GM19372 (cell line): ENCODE results near the gene INTS11.

ENCODE experiments used
- ATAC-seq: cut with Tn5 transposase; IDR thresholded peaks from one replicate; pipeline ENCODE4 v1.9.1; 2021; ENCODE audit warnings: mild to moderate bottlenecking, low read depth, moderate library complexity; ENCODE audit not compliant: unreplicated experiment

Gene INTS11

DNA sequence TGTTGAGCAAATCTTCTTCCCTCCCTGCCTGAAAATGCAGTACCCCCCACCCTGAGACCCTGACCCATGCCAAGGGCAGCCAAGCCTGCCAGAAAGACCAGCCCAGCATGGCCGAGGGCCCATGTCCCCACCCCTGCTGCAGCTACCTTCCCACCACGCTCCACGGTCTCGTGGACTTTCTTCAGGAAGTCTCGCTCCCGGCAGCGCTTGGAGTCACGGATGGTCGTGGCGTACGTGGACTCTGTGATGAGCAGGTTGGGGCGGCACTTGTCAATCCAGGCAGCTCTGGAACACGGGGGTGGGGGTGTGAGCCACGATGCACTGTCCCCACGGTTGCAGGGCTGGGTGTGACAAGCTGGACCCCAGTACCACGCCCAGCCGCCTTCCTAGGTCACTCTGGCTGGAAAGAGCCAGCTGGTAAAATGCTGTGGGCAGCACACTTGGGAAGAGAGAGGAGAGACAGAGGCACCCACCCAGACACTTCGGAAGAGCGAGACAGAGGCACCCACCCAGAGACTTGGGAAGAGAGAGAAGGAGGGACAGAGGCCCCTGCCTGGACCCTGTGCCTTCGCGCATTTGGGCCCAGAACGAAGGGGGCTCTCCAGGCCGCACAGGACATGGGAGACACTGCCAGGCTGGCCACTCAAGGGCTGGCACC is 9.7 kb downstream of the INTS11 start:
- ATAC-seq: no peak

DNA sequence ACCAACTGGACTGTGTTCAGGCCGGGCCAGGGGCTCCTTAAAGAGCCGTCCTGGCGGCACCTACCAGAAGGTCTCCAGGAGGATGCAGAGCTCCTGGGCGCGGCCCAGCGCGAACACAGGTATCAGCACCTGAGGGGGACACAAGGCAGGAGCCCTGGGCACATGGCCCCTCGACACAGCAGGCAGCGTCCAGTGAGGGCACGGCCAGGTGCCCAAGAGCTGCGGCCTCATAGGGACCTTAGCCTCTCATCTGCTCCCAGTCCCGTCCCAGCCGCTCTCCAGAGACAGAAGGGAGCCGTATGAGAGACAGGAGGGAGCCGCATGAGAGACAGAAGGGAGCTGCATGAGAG is 10.2 kb downstream of the INTS11 start:
- no peak for ATAC-seq

DNA sequence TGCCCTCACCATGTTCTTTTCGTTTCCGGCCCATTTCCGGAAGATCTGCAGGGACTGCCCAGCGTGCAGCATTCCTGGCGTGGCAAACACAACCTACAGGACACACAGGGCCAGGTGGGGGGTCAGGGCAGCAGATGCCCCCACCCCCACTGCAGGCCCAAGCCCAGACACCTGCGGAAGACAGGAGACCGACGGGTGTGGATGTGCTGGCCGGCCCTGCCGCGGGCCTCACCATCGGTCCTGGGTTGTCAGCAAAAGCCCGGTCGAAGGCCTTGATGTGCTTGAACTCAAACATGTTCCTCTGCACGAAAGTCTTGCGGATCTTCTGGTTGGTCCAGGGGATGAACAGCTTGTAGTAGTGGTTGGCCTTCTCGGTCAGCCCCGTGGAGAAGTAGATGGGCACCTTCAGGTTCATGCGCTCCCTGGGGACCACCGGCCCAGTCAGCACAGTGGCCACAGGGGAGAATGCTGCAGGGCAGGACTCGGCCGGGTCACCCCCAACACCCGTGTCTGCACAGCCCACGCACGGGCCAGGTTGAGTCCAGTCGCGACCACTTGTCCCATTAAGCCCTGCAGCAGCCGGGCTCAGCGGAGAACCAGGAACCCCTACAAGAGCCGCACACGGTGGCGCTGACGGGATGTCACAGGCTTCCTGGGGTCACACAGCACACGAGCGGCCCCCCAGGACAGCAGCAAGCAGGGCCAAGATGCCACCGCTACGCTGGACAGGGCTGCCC is 10.8 kb downstream of the INTS11 start:
- ATAC-seq: no peak

DNA sequence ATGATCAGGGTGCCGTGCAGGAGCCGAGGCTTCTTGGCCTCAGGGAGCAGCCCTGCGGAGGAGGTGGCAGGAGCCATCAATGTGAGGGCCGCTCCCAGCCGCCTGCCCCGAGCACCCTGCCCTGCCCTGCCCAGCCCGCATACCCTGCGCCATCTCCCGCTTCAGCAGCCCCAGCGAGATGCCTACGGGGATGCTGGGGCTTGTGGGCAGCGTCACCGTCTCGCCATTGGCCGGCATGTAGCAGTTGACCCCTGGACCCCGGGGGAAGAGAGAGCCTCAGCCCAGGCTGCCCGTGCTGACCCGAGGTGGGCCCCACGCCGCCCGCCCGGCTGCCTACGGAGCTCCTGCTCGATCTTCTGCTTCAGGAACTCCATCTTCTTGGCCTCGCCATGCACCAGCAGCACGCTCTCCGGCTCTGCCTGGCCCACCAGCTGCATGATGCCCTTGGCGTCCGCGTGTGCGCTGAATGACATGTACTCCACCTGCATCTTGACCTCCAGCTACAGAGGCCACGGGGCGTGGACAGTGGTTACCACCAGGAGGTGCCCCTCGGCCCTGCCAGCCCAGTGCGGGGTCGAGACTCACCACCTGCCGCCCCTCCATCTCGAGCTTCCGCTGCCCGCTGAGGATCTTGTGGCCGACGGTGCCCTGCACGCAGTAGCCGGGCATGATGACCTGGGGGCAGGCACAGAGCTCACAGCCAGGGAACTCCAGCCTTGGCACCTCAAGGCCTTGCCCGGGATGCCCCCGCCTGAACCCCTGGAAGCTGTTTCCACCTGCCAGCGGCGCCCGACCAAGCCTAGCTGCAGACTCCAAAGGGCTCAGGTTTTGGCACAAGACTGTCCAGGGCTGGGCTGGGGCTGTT is 11.8 kb downstream of the INTS11 start:
- ATAC-seq: no peak

DNA sequence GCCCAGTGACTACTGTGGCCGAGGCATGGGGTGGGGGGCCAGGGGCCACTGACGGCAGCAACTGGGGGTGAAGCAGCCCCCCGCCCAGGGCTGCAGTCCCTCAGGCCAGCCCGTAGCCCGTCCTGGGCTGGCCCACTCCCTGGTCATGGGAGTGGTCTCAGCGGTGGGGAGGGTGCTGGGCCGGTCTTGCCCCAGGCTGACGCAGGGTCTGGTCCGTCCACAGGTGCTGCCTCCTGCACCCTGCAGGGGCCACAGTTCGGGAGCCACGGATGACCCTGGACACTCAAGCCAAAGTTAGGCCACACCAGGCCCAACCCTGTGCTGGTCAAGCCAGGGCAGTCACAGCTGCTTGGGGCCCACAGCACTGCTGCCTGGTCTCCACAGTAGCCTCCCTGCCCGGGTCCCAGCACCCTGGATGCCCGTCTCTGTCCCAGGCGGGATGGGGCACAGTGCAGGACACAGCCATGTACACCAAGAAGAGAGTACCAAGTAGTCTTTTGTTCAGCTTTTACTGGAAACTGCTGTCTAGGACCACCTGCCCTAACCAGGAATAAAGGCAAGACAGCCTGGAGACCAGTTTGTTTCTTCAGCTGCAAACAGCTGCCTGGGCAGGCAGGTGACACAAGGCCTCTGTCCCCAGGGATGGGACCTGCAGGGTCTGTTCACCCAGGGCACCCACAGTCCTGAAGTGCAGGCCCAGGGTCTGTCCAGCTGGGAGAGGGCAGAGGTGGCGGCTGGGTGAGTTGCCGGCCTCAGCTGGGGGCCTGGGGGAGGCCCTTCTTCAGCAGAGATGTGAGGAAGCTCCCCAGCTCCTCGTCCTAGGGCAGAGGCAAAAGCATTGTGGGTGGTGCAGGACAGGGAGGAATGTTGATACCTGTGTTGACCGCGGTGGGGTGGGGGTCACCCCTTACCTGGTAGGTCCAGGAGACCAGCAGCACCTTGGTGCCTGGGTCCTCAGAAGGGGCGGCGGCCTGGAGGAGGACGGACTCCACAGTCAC is 13.1 kb downstream of the INTS11 start:
- no peak for ATAC-seq

DNA sequence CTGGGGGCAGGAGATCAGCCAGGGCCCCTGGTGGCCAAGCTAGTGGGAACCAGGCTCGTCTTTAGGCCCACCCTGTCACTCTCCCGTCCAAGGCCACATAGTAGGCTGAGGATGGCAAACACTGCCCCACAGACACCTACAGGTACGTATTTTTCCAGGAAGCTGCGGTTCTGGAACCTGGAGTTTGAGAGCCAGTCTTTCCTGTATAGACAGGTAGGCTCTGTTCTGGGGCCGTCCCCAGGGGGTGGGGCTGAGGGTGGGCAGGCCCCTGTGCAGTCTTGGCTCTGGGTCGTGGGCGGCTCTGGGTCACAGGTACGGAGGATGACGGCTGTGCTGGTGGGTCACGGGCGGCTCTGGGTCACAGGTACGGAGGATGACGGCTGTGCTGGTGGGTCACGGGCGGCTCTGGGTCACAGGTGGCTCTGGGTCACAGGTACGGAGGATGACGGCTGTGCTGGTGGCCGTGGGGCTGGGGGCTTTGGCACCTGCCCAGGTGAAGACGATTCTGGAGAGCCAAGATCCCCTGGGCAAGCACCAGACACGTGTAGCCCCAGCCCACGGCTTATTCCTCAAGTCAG is 13.9 kb downstream of the INTS11 start:
- ATAC-seq: no peak

DNA sequence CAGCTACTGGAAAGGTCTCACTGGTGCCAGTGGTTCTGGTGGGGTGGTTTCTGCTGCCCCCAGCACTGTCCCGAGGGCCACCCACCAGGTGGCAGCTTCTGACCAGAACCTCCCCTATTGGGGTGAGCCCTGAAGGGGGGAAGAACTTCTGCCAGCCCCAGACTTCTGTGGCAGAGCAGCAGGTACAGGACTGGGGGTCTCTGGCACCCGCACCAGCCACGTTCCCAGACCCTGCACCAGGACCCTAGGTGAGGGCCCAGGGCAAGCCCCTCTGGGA is 14.4 kb downstream of the INTS11 start:
- ATAC-seq: no peak

DNA sequence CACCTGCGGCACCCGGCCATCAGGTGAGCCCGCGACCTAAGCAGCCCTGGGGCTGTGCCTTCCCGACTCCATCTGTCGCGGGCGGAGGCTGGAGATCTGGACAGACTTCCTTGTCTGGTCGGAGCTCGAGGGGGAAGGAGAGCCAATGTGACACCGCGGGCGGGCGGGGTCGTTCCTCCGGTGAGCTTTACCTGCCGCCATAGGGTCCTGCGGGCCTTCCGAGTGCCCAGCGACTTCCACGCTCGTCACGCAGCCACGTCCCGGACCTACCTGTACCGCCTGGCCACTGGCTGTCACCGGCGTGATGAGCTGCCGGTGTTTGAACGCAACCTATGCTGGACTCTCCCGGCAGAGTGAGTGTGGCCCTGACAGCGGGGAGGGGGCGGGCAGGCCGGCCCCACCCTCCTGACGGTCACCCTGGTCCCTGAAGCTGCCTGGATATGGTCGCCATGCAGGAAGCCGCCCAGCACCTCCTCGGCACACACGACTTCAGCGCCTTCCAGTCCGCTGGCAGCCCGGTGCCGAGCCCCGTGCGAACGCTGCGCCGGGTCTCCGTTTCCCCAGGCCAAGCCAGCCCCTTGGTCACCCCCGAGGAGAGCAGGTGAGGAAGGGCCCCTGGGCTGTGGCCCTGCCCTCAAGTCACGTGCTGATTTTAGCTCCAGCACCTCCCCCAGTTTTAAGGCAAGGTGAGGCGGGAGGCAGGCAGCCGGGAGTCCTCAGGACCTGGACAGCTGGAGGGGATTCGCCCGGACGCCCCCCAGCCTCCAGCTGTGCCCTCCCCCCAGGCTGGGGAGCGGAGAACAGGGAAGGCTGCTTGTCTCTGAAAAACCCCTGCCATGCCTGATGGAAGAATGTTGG is 15.0 kb downstream of the INTS11 start:
- ATAC-seq: no peak

DNA sequence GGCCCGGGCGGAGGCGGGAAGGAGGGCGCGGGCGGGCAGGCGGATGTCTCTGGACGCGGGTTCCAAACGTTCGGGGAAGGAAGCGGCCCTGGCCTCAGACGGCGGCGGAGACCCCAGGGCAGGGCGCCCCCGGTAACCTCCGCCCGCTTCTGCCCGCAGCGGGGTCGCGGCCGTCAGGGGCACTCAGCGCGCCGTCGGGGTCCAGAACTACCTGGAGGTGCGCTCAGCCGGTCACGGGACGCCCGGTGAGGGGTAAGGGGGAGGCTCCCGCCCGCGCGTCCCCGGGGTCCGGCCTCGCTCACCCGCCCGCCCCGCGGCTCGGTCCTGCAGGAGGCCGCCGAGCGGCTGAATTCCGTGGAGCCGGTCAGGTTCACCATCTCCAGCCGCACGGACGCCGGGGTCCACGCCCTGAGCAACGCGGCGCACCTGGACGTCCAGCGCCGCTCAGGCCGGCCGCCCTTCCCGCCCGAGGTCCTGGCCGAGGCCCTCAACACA is 15.7 kb downstream of the INTS11 start:
- peak; percentile 4 for ATAC-seq

DNA sequence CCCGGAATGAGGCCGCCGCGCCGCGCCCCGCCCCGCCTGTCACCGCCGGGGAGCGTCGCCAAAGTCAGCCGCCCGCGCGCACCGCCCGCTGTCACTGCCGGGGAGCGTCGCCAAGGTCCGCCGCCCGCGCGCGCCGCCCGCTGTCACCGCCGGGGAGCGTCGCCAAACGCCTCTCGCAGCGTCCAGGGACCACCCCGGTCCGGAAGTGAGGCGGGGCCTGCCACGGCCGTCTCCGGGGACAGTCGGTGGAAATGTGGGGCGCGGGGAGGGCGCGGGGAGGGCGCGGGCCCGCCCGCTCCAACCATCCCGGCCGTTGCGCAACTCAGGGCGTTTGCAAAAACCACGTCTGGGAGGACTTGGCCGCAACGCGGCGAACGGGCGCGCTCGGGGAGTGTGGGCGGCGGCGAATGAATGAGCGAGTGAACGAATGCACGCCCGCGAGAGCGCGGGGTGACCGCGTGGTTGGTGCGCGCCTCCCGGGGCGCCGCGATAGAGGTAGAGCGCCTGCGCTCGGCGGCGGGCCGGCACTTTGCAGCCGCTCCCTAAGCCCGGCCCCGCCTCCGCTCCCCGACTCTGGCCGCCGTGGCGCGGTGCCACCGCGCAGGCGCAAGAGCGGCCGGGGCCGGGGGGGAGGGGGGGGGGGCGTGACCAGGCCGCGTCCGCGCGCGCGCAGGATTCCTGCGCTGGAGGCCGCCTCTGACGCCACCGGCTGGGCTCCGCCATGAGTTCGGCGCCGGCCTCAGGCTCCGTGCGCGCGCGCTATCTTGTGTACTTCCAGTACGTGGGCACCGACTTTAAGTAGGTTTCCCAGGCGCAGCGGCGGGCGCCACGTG is 16.3 kb downstream of the INTS11 start, which contains the start of the genes ACAP3 and PUSL1:
Gene ACAP3, minus strand, starts transcription at position 8 of the 833 bp plus-strand sequence. CDS start 115 bp downstream, outside the sequence.
Gene PUSL1, plus strand, starts transcription at position 675 of the 833 bp plus-strand sequence. Its CDS starts 47 bp downstream, at position 722.
- ATAC-seq: peak; percentile 66

DNA sequence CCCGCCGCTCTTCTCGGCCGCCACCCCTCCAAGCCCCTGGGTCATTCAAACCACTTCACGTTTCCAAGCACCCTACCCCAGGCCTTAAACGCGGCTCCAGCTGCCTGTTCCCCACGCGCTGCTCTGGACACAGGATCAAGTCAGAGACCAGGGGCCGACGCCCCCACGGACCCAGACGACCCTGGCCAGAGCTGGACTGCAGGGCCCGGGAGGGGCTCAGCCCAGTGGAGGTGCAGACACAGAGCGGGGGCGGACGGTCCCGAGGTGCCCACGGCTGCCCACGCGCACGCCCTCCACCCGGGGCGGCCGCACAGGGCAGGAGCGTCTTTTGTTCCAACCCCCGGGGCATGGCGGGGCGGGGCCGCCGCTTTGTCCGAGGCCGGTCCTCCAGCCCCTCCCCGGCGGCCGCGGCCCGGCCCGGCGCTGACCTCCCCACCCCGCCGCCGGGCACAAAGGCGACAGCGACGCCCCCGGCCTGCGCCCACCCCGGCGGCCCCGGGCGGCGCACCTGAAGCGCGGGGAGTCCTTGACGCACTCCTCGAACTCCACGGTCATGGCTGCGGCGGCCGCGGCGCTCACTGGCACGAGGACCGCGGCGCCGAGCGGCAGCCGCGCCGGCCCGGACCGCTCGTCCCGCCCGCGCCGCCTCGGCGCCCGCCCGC is 17.1 kb downstream of the INTS11 start:
- ATAC-seq: peak; percentile 3

DNA sequence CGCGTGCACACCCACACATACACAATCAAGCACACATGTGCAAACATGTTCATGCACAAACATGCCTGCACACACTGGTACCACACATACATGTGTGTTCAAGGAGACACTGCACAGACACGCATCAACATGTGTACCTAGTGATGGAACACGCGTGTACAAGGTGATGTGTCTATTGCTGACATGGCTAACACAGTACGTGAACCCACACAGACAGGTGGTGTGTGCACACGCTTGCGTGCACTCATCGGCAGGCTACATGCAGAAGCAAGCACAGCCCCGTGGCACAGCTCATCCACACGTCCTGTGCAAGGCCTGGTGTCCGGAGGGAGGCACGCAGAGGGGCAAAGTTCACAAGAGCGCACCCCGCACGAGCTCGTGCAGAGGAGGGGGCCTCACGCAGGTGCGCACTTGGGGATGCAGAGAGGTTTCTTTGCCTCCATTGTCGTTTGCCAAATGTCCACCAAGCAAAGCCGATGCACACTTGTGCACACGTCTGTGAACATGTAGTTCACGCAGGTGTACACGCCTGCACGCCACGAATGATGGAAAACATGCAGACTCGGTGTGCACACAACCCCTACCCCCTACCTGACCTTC is 17.7 kb downstream of the INTS11 start:
- no peak for ATAC-seq

DNA sequence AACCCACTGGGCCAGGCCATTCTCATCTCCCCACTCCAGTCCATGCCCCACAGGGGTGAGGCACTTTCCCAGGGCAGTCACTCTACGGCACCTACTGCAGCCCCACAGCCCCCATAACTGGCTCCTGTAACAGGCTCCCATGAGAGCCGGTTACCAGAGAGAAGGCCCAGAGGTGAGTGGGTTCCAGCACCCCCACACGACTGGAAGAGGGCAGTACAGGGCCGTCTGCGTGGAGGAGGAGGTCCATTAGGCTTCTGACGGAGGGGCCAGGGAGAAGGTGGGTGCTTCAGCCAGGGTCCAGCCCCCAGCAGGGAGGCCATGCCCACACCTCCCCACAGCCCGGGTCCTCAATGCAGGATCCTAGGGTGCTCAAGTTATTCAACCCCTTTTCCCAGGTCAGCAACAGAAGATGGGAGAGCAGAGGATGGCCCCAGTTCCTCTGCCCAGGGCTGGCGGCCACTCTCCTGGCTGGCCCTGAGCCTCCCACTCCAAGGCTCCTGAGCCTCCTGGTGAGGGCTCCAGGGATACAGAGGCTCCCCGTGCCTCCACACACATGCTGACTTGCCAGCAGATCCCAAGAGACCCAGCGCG is 18.3 kb downstream of the INTS11 start:
- ATAC-seq: no peak

DNA sequence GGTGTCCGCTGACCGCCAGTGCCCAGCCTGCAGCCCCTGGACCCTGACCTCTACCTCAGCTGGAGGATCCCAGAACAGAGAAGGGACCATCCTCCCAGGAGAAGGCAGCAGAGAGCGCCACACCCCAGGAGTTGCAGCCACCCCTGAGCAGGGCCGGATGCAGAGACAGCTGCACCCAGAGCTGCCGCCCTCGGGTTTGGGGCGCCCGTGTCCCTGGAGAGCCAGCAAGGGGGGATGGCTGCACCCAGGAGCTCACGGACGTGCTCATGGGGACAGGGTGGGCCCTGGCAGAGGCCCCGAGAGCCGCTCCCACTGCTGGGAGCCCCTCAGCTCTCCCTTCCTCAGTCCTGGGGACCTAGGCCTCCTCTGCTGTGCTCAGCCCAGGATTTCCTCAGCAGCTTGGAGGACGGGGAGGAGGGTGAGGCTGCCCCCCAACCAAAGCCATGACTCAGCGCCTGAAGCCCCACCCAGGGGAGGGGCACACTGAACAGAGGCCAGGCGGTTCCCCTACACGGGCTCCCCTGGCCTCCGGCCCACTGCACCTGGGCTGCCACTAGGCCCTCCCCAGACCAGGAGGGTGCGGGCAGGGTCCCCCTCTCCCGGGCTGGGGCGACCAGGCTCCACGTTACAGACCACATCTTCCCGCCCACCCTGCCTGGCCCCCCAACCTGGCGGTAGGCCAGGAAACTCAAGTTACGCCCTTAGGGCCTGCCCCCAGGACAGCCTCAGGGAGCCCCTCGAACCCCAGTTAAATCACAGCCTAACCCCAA is 19.0 kb downstream of the INTS11 start:
- no peak for ATAC-seq

DNA sequence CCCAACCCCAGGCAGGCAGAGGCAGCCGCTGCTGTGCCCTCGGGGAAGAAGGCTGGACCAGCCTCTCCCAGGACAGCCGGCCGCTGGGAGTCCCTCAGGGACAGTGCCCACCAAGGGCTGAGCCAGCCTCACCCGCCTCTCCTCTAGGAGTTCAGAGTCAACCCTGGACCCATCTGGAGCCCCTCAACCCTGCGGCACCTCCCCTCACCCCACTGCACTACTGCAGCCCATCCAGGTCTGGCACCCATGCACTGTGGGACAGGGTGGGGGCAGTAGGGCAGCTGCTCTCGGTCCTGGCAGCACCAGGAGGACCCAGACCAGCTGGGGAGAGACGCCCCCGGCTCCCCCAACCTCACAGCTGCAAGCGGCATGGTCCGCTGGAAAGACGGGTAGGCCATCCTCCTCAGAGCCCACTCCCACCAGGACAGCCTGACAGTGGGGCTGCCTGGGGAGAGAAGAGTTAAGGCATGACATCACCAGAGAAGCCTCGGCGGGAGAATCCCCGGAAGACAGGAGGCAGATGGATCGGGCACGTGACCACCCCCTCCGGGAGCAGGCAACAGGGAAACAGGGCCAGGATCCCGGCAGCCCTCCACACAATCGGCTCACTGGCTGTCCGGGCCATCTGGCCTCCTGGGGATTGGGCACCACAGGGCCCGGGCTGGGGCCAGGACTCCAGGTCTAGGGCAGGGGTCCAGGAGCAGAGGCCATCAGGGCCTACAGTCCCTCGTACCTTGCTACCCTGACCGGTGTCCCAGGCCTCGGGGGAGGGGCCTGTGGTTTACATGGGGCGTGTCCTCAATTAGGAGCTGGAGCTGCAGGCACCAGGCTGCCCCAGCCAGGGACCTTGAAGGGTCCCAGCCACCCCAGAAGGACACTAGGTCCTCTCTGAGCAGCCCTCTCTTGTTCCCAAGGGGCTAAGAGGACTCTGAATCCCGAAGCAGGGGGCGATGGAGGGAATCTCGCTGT is 19.8 kb downstream of the INTS11 start:
- ATAC-seq: no peak
